Measurements from ENCODE around the gene PITRM1. TPM values are rescaled to one million over a fixed set of nuclear protein-coding genes. Genes with fewer than 3 reads are reported as not detected.
A peak's percentile ranks its signal among the peaks of the same experiment; 100 is the strongest.

PITRM1 gene
- total RNA-seq, 4 donors from 2014 or later: 81.9 to 123 (median 90.2) TPM

GRCh38 chr10:3136336-3136735 lies 36.2 kb downstream of the PITRM1 start:
- H3K9me3 ChIP-seq: no peaks in the 10 kb centered on the region
- no peak for TF ChIP-seq POLR2A (IDR thresholded peaks at IDR 0.05)
- no peak for TF ChIP-seq CTCF (IDR thresholded peaks at IDR 0.05 in 4 of 5, conservative IDR thresholded peaks at IDR 0.05 in 1 of 5)
- ATAC-seq (peak; percentile 32 to 62), DNase-seq (peak in 1 of 2 donors; percentile 88)
- no peaks in the 10 kb centered on the region for H3K27me3 ChIP-seq
- peaks cover 0 to 67% of the 10 kb centered on the region in 2 donors for H3K36me3 ChIP-seq
- H3K4me3 ChIP-seq: peak overlapping the region in 2 of 4 donors; percentile 8 to 26
- intact Hi-C loops (cut with DNase I; ENCODE audit: low total_unique reads): loop anchor here (5.0 to 10.0 kb wide), 2 partner anchors 69 to 1528 kb away; partner anchors contain the start of gene PFKP
- H3K27ac ChIP-seq: peak overlapping the region; percentile 81 to 94 (median 87)
- H3K4me1 ChIP-seq: peaks cover 24 to 27% of the 10 kb centered on the region in 2 donors
- in situ Hi-C loops (cut with MboI; ENCODE audit: low sequenced_read_pairs in 4 of 4): no loop called here

- Histone ChIP-seq H3K9me3 (no peaks in the 10 kb centered on the region), H3K27me3 (no peaks in the 10 kb centered on the region), H3K4me3 (no peak overlapping the region), H3K4me1 (peaks cover 27 to 28% of the 10 kb centered on the region in 2 donors), H3K36me3 (peaks cover 0 to 54% of the 10 kb centered on the region in 2 donors), H3K27ac (peak overlapping the region in 3 of 4 donors; percentile 83 to 94 (median 91))
- in situ Hi-C loops (cut with MboI; ENCODE audit: low sequenced_read_pairs in 4 of 4) (no loop called here), intact Hi-C loops (cut with DNase I; ENCODE audit: low total_unique reads) (loop anchor here (5.0 to 10.0 kb wide), 2 partner anchors 68 to 1530 kb away; partner anchors contain the start of gene PFKP)
- DNase-seq (no peak), ATAC-seq (no peak)
- TF ChIP-seq CTCF (IDR thresholded peaks at IDR 0.05 in 4 of 5, conservative IDR thresholded peaks at IDR 0.05 in 1 of 5) (no peak), POLR2A (IDR thresholded peaks at IDR 0.05) (no peak)
These were observed 37.6 kb downstream of the PITRM1 start for GRCh38 chr10:3135006-3135405.

- peaks cover 0 to 50% of the 10 kb centered on the region in 2 donors for H3K36me3 ChIP-seq
- TF ChIP-seq POLR2A (IDR thresholded peaks at IDR 0.05) (no peak), CTCF (IDR thresholded peaks at IDR 0.05 in 4 of 5, conservative IDR thresholded peaks at IDR 0.05 in 1 of 5) (no peak)
- intact Hi-C loops (cut with DNase I; ENCODE audit: low total_unique reads): loop anchor here (10.0 kb wide), 1 partner anchor 1531 kb away; no protein-coding TSS in a partner anchor
These were observed 38.6 kb downstream of the PITRM1 start for GRCh38 chr10:3133948-3134347.

GRCh38 chr10:3132036-3133025 lies 40.3 kb downstream of the PITRM1 start:
- TF ChIP-seq CTCF (IDR thresholded peaks at IDR 0.05 in 4 of 5, conservative IDR thresholded peaks at IDR 0.05 in 1 of 5) (no peak), POLR2A (IDR thresholded peaks at IDR 0.05) (no peak)
- no peaks in the 10 kb centered on the region for H3K27me3 ChIP-seq
- peak overlapping the region in 3 of 4 donors; percentile 74 to 77 (median 75) for H3K27ac ChIP-seq
- no peak for ATAC-seq
- peaks cover 0 to 35% of the 10 kb centered on the region in 2 donors for H3K36me3 ChIP-seq
- peak in 1 of 2 donors; percentile 9 for DNase-seq
- intact Hi-C loops (cut with DNase I; ENCODE audit: low total_unique reads): loop anchor here (10.0 kb wide), 1 partner anchor 1532 kb away; no protein-coding TSS in a partner anchor
- H3K4me1 ChIP-seq: peaks cover 25 to 26% of the 10 kb centered on the region in 2 donors
- no peak overlapping the region for H3K4me3 ChIP-seq
- no peaks in the 10 kb centered on the region for H3K9me3 ChIP-seq
- in situ Hi-C loops (cut with MboI; ENCODE audit: low sequenced_read_pairs in 4 of 4): no loop called here

More at GRCh38 chr10:3133948-3134347, 38.6 kb downstream of the PITRM1 start:
- peak overlapping the region in 3 of 4 donors; percentile 7 to 91 (median 83) for H3K27ac ChIP-seq
- no peak overlapping the region for H3K4me3 ChIP-seq
- no peak for ATAC-seq
- no peaks in the 10 kb centered on the region for H3K27me3 ChIP-seq
- in situ Hi-C loops (cut with MboI; ENCODE audit: low sequenced_read_pairs in 4 of 4): no loop called here
- no peaks in the 10 kb centered on the region for H3K9me3 ChIP-seq
- peaks cover 25 to 28% of the 10 kb centered on the region in 2 donors for H3K4me1 ChIP-seq
- DNase-seq: no peak
